GM20000 (cell line): Measurements from ENCODE around the gene CELF1.

Experiments used
- DNase-seq: peaks from one replicate; pipeline ENCODE4 v3.0.0; 2012; ENCODE audit warnings: low spot score
- TF ChIP-seq, protein P1 (sequence below): IDR thresholded peaks from 2 replicates; pipeline ENCODE4 v1.5.1; 2012; ENCODE audit warnings: mild to moderate bottlenecking, control low read depth; ENCODE audit errors: extremely low read depth, missing control alignments

The CELF1 gene

DNA sequence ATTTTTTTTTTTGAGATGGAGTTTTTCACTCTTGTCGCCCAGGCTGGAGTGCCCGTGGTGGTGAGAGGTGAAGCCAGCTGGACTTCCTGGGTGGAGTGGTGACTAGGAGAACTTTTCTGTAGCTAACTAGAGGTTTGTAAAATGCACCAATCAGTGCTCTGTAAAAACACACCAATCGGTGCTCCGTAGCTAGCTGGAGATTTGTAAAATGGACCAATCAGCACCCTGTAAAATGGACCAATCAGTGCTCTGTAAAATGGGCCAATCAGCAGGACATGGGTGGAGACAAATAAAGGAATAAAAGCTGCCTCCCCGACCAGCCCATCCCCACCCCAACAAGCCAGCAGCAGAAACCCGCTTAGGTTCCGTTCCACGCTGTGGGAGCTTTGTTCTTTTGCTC lies 99.6 kb downstream of the CELF1 start:
- TF ChIP-seq, protein P1, sequence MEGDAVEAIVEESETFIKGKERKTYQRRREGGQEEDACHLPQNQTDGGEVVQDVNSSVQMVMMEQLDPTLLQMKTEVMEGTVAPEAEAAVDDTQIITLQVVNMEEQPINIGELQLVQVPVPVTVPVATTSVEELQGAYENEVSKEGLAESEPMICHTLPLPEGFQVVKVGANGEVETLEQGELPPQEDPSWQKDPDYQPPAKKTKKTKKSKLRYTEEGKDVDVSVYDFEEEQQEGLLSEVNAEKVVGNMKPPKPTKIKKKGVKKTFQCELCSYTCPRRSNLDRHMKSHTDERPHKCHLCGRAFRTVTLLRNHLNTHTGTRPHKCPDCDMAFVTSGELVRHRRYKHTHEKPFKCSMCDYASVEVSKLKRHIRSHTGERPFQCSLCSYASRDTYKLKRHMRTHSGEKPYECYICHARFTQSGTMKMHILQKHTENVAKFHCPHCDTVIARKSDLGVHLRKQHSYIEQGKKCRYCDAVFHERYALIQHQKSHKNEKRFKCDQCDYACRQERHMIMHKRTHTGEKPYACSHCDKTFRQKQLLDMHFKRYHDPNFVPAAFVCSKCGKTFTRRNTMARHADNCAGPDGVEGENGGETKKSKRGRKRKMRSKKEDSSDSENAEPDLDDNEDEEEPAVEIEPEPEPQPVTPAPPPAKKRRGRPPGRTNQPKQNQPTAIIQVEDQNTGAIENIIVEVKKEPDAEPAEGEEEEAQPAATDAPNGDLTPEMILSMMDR = no peak
- no peak for DNase-seq

DNA sequence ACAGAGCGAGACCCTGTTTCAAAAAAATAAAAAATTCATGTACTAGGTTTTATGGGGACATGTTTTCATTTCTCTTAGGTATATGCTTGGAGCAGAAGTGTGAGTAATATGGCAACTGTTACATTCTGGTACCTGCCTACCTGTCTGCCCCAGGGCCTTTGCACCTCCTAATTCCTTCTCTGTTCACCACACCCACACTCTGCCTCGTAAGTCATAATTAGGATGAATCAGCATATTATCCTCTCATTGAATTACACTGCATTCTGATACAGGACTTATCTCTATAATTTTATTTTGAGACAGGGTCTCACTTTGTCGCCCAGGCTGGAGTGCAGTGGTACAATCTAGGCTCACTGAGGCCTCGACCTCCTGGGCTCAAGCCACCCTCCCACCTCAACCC lies 100.9 kb downstream of the CELF1 start:
- no peak for DNase-seq
- TF ChIP-seq, protein P1 = no peak

DNA sequence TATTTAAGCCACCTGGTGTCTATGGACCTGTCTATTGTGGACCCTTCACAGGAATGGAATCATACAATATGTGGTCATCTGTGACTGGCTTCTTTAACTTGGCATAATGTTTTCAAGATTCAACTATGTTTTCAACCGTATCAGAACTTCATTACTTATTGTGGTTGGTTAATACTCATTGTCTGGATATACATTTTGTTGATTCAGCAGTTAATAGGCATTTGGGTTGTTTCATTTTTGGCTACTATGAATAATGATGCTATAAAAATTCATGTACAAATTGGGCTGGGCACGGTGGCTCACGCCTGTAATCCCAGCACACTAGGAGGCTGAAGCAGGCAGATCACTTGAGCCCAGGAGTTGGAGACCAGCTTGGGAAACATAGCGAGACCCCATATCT lies 101.5 kb downstream of the CELF1 start:
- TF ChIP-seq, protein P1 = no peak
- no peak for DNase-seq

DNA sequence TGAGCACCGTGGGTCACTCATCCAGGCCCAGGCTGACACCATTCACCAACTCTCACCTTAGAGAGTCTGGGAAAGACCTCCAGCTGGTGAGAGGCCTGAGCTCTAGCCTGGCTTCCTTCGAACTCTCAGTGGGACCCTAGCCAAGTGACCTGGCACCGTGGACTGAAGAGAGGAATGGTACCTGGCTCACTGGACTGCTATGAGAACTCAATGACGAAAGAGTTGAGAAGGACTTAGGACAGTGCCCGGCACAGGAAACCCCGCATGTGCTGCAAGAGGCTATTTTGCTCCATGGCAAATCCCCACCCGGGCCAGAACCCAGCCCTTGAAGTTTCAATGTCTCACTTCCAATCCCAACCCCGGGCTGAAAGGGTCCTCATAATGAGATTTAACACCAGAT lies 103.4 kb downstream of the CELF1 start:
- DNase-seq = no peak
- TF ChIP-seq, protein P1 = no peak

DNA sequence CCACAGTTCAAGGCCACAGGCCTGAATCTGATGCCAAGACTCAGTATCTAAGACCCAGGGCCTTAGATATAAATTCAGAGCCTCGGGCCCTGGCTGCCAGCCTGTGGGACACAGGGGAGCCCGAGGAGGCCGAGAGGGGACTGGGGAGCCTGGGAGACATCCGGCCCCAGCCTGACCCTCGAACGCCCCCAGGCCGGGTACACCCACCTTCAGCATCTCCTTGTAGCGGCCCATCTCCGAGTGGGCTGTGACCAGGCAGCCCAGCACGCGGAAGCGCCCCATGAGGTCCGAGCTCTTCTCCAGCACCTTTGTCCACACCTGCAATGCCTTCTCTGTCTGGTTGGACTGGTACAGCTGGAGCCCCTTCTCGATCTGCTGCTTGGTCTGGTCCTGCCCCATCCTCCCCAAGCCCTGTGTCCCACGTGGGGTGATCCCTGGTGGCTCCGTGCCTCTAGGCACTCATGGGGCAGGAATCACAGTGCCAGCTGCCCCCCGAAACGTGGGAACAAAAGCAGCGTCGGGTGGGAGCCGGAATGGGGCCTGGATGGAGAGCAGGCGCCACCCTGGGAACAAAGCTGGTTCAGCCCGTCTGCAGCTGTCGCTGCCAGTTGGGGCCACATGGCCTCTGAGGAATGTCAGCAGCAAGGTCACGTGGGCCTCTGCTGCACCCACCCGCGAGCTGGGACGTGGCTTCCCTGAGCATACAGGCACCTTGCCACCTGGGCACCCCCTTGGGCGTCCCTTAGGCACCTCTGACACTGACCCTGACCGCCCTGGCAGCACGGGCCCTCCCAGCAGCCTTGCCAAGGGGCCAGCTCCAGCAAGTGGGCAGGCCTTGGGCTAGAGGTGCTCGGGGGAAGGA lies 104.1 kb downstream of the CELF1 start, which contains the start of gene RAPSN:
RAPSN (minus strand) TSS at position 571 of the 862 bp plus-strand sequence; CDS start at position 399, 172 bp downstream.
- no peak for DNase-seq
- TF ChIP-seq, protein P1 = no peak

DNA sequence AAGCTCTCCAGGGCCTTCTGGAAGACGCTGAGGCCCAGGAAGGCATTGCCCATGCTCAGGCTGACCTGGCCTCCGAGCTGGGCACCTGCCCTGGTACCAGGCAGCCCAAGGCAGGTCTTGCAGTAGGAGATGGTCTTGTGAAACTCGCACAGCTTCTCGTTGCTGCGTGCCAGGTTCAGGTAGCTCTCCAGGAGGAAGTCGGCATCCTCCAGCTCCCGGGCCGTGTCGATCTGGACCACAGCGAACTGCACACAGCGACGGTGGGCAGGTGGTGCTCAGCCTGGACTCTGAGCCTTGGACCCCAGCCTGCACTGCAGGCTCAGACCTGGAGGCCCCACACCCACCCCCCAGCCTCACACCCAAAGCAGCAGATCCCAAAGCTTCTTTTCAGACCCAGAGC lies 105.0 kb downstream of the CELF1 start:
- TF ChIP-seq, protein P1 = no peak

DNA sequence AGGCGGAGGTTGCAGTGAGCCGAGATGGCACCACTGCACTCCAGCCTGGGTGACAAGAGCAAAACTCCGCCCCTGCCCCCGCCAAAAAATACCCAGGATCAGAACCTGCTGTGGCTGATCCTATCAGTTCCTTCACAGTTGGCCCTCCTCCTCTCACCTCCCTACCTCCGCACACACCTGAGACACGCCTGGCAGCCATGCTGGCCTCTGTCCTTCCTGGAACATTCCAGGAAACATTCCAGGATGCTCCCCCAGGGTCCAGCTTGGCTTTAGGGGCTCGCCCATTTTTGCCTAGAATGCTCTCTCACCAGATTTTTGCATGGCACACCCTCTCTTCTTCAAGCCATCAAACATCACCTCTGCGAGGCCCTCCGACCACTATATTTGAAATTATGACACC lies 106.1 kb downstream of the CELF1 start:
- DNase-seq = no peak
- TF ChIP-seq, protein P1 = no peak

More for the DNA sequence above, 105.0 kb downstream of the CELF1 start:
- no peak for DNase-seq
